ENCODE measurements around the gene CDKAL1.
"Not testable (repeated sequence)": the region's sequence is repeated elsewhere in the genome, so short reads cannot be mapped to it uniquely, and the experiment has no call there.

The CDKAL1 gene

DNA sequence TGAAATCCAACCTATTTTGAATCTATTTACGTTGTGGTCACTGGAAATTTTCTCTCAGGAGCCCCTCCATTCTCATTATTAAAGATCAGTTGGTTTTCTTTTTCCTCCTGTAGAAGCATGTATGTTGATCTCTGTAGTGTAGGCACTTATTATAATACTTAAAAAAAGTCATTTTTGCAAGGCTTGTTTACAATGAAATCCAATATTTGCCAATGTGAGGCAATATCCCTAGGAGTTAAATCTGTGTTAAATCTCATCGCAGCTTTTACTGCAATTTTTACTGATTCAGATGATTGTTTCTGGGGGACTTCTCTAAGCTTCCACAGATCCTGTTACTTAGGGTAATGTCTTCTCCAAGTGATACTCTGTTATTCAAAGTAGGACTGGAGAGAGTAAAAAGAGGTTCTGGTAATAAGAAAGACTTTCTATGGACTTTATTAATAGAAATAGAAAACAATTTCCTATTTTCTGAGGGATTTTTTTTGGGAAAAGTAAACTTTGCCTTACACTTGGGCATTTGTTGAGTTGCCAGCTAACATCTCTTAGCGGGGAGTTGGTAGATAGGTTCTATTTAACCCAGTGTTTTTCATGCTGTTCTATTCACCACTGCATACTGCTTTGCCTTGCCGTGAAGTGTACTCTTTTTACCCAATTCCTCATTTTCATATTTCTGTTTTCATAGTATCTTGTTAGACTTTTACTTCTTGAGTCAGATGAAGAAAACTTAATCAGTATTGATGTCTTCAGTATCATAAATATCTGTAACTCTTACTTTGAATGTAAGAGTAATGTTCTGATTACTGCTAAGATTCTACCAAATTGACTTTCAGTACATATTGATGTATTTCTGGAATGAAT, 48.6 kb downstream of the CDKAL1 start:
- TF ChIP-seq, protein P1, sequence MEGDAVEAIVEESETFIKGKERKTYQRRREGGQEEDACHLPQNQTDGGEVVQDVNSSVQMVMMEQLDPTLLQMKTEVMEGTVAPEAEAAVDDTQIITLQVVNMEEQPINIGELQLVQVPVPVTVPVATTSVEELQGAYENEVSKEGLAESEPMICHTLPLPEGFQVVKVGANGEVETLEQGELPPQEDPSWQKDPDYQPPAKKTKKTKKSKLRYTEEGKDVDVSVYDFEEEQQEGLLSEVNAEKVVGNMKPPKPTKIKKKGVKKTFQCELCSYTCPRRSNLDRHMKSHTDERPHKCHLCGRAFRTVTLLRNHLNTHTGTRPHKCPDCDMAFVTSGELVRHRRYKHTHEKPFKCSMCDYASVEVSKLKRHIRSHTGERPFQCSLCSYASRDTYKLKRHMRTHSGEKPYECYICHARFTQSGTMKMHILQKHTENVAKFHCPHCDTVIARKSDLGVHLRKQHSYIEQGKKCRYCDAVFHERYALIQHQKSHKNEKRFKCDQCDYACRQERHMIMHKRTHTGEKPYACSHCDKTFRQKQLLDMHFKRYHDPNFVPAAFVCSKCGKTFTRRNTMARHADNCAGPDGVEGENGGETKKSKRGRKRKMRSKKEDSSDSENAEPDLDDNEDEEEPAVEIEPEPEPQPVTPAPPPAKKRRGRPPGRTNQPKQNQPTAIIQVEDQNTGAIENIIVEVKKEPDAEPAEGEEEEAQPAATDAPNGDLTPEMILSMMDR (IDR thresholded peaks at IDR 0.05; ENCODE audit: borderline replicate concordance, control extremely low read depth, extremely low read depth, insufficient read depth, missing control alignments): no peak
- in situ Hi-C loops (cut with MboI; ENCODE audit: low sequenced_read_pairs, unreplicated experiment): no loop called here
- DNase-seq (ENCODE audit: low spot score): no peak

DNA sequence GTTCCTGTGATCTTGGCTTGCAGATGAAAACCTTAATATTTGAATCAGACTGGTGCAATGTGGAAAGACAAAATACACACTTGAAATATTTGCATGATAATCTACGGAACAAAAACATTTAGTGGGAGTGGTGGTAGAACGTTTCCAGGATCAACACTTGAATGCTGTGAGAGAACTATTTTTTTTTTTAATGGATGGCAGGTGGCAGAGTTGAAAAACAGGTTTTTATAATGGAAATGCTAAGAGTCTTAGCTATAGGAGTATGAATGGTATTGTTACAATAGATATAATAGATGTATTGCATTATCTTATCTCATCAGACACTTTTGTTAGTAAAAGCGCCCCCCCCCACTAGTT, 49.2 kb downstream of the CDKAL1 start:
- no peak for DNase-seq (ENCODE audit: low spot score)
- in situ Hi-C loops (cut with MboI; ENCODE audit: low sequenced_read_pairs, unreplicated experiment): no loop called here

DNA sequence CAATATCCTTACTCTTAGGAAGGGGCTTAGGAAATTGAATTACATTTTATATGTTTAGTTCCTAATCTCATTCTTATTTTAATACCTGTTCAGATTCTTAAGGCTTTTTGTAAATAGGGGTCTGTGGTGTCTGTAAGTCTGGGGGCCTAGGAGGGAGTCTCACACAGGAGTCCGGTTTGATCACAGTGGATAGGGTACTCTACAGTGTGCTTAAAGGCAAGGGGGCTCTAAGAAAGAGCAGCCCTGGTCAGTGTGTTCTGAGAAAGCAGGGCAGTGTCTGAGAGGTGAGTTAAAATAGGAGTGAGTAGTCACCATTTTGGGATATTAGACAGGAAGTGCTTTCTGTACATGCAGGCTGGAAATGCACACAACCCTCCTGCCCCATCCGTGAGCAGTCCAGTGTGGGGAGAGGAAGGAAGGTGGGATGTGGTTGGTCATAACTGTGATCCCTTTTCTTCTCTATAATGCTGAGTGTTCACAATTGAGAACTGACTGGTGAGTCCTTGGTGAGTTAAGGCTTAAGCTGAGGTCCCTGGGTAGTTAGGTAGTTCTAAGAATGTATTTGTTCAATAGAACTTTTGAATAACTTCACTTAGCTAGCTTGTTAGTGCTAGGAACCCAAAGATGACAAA, 50.0 kb downstream of the CDKAL1 start:
- no peak for DNase-seq (ENCODE audit: low spot score)
- in situ Hi-C loops (cut with MboI; ENCODE audit: low sequenced_read_pairs, unreplicated experiment): no loop called here
- TF ChIP-seq, protein P1 (IDR thresholded peaks at IDR 0.05; ENCODE audit: borderline replicate concordance, control extremely low read depth, extremely low read depth, insufficient read depth, missing control alignments): no peak

More for the DNA sequence above, 49.2 kb downstream of the CDKAL1 start:
- TF ChIP-seq, protein P1 (IDR thresholded peaks at IDR 0.05; ENCODE audit: borderline replicate concordance, control extremely low read depth, extremely low read depth, insufficient read depth, missing control alignments): no peak

DNA sequence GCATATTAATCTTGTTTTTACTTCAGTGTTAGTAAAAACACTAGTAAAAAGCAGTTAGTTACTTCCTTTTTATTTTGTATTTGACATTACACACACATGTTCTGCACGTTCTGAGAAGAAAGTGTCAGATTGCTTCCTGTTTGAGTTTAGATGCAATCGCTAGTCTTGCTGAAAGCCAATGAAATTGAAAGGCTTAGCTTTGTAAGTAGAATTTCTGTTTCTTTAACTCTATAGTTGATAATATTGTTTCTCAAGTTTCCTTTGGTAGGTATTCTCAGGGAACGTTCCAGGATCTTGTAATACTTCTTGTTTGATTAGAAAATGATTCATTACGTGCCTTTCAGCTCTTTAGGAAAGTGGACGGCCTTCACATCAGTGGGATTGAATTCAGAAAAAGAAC, 55.0 kb downstream of the CDKAL1 start:
- TF ChIP-seq, protein P1 (IDR thresholded peaks at IDR 0.05; ENCODE audit: borderline replicate concordance, control extremely low read depth, extremely low read depth, insufficient read depth, missing control alignments): no peak
- in situ Hi-C loops (cut with MboI; ENCODE audit: low sequenced_read_pairs, unreplicated experiment): no loop called here
- no peak for DNase-seq (ENCODE audit: low spot score)

DNA sequence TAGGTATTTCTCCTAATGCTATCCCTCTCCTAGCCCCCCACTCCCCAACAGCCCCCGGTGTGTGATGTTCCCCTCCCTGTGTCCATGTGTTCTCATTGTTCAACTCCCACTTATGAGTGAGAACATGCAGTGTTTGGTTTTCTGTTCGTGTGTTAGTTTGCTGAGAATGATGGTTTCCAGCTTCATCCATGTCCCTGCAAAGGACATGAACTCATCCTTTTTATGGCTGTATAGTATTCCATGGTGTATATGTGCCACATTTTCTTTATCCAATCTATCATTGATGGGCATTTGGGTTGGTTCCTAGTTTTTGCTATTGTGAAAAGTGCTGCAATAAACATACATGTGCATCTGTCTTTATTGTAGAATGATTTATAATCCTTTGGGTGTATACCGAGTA, 56.2 kb downstream of the CDKAL1 start:
- DNase-seq (ENCODE audit: low spot score); in situ Hi-C loops (cut with MboI; ENCODE audit: low sequenced_read_pairs, unreplicated experiment): not testable (repeated sequence)

DNA sequence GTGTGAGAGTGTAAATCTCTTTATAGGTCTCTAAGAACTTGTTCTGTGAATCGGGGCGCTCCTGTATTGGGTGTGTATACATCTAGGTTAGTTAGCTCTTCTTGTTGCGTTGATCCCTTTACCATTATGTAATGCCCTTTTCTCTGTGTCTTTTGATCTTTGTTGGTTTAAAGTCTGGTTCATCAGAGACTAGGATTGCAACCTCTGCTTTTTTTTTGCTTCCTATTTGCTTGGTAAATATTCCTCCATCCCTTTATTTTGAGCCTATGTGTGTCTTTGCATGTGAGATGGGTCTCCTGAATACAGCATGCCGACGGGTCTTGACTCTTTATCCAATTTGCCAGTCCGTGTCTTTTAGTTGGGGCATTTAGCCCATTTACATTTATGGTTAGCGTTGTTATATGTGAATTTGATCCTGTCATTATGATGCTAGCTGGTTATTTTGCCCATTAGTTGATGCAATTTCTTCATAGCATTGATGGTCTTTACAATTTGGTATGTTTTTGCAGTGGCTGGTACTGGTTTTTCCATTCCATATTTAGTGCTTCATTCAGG, 60.1 kb downstream of the CDKAL1 start:
- DNase-seq (ENCODE audit: low spot score); in situ Hi-C loops (cut with MboI; ENCODE audit: low sequenced_read_pairs, unreplicated experiment): not testable (repeated sequence)

DNA sequence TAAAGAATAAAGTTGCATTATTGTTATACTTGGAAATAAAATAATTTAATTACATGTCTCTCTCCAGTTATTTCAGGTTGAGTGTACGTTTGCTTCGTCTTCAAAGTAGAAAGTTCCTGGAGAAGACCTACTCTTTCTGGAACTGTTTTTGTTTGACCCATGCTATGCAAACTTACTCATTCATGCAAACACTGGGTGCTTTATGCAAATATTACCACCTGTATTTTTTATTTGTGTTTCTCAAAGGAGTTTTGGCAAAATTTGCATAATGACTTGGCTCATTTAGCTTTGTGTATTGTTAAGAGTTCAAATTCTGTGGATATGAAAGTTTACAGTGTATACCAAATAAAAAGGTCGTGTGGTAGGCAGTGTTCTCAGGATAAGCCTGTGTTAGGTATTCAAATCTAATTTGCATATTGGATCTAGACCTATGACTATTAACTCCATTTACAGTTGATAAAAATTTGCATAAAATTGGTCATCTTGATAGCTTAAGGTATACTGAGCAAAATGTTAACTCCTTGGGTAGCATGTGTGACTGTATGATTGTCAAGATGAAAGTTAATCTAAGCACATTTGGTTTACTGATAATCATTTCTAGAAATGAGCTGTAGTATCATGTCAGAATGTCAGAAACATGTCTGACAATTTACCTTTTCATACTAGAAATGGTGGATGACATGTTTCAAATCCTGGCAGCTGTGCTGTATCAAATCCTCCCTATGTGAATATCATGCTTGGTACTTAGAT, 65.2 kb downstream of the CDKAL1 start:
- in situ Hi-C loops (cut with MboI; ENCODE audit: low sequenced_read_pairs, unreplicated experiment): no loop called here
- peak; percentile 22 for DNase-seq (ENCODE audit: low spot score)
- TF ChIP-seq, protein P1 (IDR thresholded peaks at IDR 0.05; ENCODE audit: borderline replicate concordance, control extremely low read depth, extremely low read depth, insufficient read depth, missing control alignments): no peak
